ENCODE data around the gene PCK2.

PCK2 gene

GRCh38 chr14:24121210-24121609, 27.1 kb downstream of the PCK2 start:
- DNase-seq = no peak

- no peak for DNase-seq
Measured at GRCh38 chr14:24122416-24122815, 28.3 kb downstream of the PCK2 start.

- DNase-seq = no peak
Measured at GRCh38 chr14:24122898-24123297, 28.8 kb downstream of the PCK2 start.

- DNase-seq = no peak
Measured at GRCh38 chr14:24123424-24124417, 29.6 kb downstream of the PCK2 start.

GRCh38 chr14:24126939-24127338, 32.8 kb downstream of the PCK2 start:
- no peak for DNase-seq

GRCh38 chr14:24127673-24128072, 33.6 kb downstream of the PCK2 start:
- no peak for DNase-seq

- DNase-seq = no peak
Measured at GRCh38 chr14:24129410-24129998, 35.4 kb downstream of the PCK2 start.

- no peak for DNase-seq
Measured at GRCh38 chr14:24130380-24130716, 36.2 kb downstream of the PCK2 start, which contains the start of gene FITM1. TSS of gene FITM1 (plus strand) at chr14:24130659. CDS start at chr14:24131564, 905 bp downstream.

GRCh38 chr14:24130717-24131548, 36.8 kb downstream of the PCK2 start:
- DNase-seq = no peak

GRCh38 chr14:24131549-24131966, 37.4 kb downstream of the PCK2 start:
- no peak for DNase-seq

- peak; percentile 31 for DNase-seq
Measured at GRCh38 chr14:24132061-24132685, 38.1 kb downstream of the PCK2 start.

- no peak for DNase-seq
Measured at GRCh38 chr14:24132976-24133375, 38.9 kb downstream of the PCK2 start.

- no peak for DNase-seq
Measured at GRCh38 chr14:24133735-24134134, 39.6 kb downstream of the PCK2 start.

GRCh38 chr14:24135584-24135833, 41.4 kb downstream of the PCK2 start:
- DNase-seq = no peak

- DNase-seq = peak; percentile 96
Measured at GRCh38 chr14:24135834-24136683, 41.9 kb downstream of the PCK2 start, which contains the start of gene PSME1. TSS of gene PSME1 (plus strand) at chr14:24136194. CDS start at chr14:24136263, 69 bp downstream.

GRCh38 chr14:24136684-24137528, 42.8 kb downstream of the PCK2 start:
- DNase-seq = peak; percentile 9

- DNase-seq = no peak
Measured at GRCh38 chr14:24137529-24138395, 43.7 kb downstream of the PCK2 start.

GRCh38 chr14:24138396-24139271, 44.5 kb downstream of the PCK2 start:
- DNase-seq = no peak

Data from CD4-positive, alpha-beta T cell treated with Interleukin-10 for 1 hour (primary cell).